HG03064 (cell line): ENCODE measurements around the gene CDH11.

Experiments
- ATAC-seq: cut with Tn5 transposase; IDR thresholded peaks from one replicate; pipeline ENCODE4 v1.9.1; 2021; ENCODE audit warnings: low read depth; ENCODE audit not compliant: unreplicated experiment

Gene CDH11

GRCh38 chr16:65041667-65042066 lies 80.2 kb downstream of the CDH11 start:
- no peak for ATAC-seq

- ATAC-seq = no peak
Observed at GRCh38 chr16:65038100-65038499, 83.8 kb downstream of the CDH11 start.

- no peak for ATAC-seq
Observed at GRCh38 chr16:65037556-65037955, 84.3 kb downstream of the CDH11 start.

GRCh38 chr16:65034915-65035314 lies 86.9 kb downstream of the CDH11 start:
- no peak for ATAC-seq

- ATAC-seq = no peak
Observed at GRCh38 chr16:65032387-65032786, 89.5 kb downstream of the CDH11 start.

GRCh38 chr16:65024767-65025178 lies 97.1 kb downstream of the CDH11 start:
- no peak for ATAC-seq

- ATAC-seq = no peak
Observed at GRCh38 chr16:65023802-65024201, 98.1 kb downstream of the CDH11 start.

GRCh38 chr16:65021852-65022595 lies 99.8 kb downstream of the CDH11 start:
- ATAC-seq = no peak

- no peak for ATAC-seq
Observed at GRCh38 chr16:65016754-65017153, 105.1 kb downstream of the CDH11 start.

- ATAC-seq = no peak
Observed at GRCh38 chr16:65015599-65015998, 106.3 kb downstream of the CDH11 start.

GRCh38 chr16:65012357-65012756 lies 109.5 kb downstream of the CDH11 start:
- no peak for ATAC-seq

GRCh38 chr16:65010125-65010524 lies 111.7 kb downstream of the CDH11 start:
- ATAC-seq = no peak

GRCh38 chr16:65005696-65006095 lies 116.2 kb downstream of the CDH11 start:
- ATAC-seq = no peak

- ATAC-seq = no peak
Observed at GRCh38 chr16:65004570-65004969, 117.3 kb downstream of the CDH11 start.

- no peak for ATAC-seq
Observed at GRCh38 chr16:65003621-65004020, 118.2 kb downstream of the CDH11 start.

- ATAC-seq = no peak
Observed at GRCh38 chr16:65002265-65002664, 119.6 kb downstream of the CDH11 start.

- ATAC-seq = no peak
Observed at GRCh38 chr16:65000654-65001053, 121.2 kb downstream of the CDH11 start.

- ATAC-seq = no peak
Observed at GRCh38 chr16:64997751-64998150, 124.1 kb downstream of the CDH11 start.

GRCh38 chr16:64997121-64997520 lies 124.7 kb downstream of the CDH11 start:
- no peak for ATAC-seq

GRCh38 chr16:64996641-64997040 lies 125.2 kb downstream of the CDH11 start:
- no peak for ATAC-seq

- no peak for ATAC-seq
Observed at GRCh38 chr16:64993464-64993863, 128.4 kb downstream of the CDH11 start.

- ATAC-seq = no peak
Observed at GRCh38 chr16:64991001-64991400, 130.9 kb downstream of the CDH11 start.

GRCh38 chr16:64990101-64990500 lies 131.8 kb downstream of the CDH11 start:
- no peak for ATAC-seq
